HG03575 (cell line): ENCODE measurements around the gene KLHL29.

Experiments
- ATAC-seq: cut with Tn5 transposase; IDR thresholded peaks from one replicate; pipeline ENCODE4 v1.9.1; 2021; ENCODE audit not compliant: unreplicated experiment, insufficient number of reproducible peaks, low FRiP score; ENCODE audit errors: extremely low read depth

The KLHL29 gene

GRCh38 chr2:23549821-23550530 is 165.0 kb downstream of the KLHL29 start:
- no peak for ATAC-seq

GRCh38 chr2:23550553-23550952 is 165.6 kb downstream of the KLHL29 start:
- no peak for ATAC-seq

- ATAC-seq: no peak
These were observed 166.9 kb downstream of the KLHL29 start for GRCh38 chr2:23551875-23552274.

GRCh38 chr2:23553561-23553960 is 168.6 kb downstream of the KLHL29 start:
- no peak for ATAC-seq

- no peak for ATAC-seq
These were observed 169.2 kb downstream of the KLHL29 start for GRCh38 chr2:23554054-23554697.

- no peak for ATAC-seq
These were observed 171.0 kb downstream of the KLHL29 start for GRCh38 chr2:23555944-23556343.

- no peak for ATAC-seq
These were observed 171.9 kb downstream of the KLHL29 start for GRCh38 chr2:23556929-23557328.

- no peak for ATAC-seq
These were observed 172.5 kb downstream of the KLHL29 start for GRCh38 chr2:23557455-23557854.

GRCh38 chr2:23559561-23560239 is 174.7 kb downstream of the KLHL29 start:
- no peak for ATAC-seq

- ATAC-seq: no peak
These were observed 176.1 kb downstream of the KLHL29 start for GRCh38 chr2:23561088-23561487.

- ATAC-seq: no peak
These were observed 176.6 kb downstream of the KLHL29 start for GRCh38 chr2:23561544-23561943.

GRCh38 chr2:23562143-23562542 is 177.2 kb downstream of the KLHL29 start:
- no peak for ATAC-seq

- ATAC-seq: no peak
These were observed 178.2 kb downstream of the KLHL29 start for GRCh38 chr2:23563151-23563550.

- ATAC-seq: no peak
These were observed 179.0 kb downstream of the KLHL29 start for GRCh38 chr2:23563673-23564614.

- no peak for ATAC-seq
These were observed 179.6 kb downstream of the KLHL29 start for GRCh38 chr2:23564615-23564960.

- no peak for ATAC-seq
These were observed 180.4 kb downstream of the KLHL29 start for GRCh38 chr2:23565374-23565773.

- ATAC-seq: no peak
These were observed 180.8 kb downstream of the KLHL29 start for GRCh38 chr2:23565814-23566213.

- ATAC-seq: no peak
These were observed 181.5 kb downstream of the KLHL29 start for GRCh38 chr2:23566241-23567142.
